IMR-90 (cell line): ENCODE measurements around the gene C1orf52. TPM values are rescaled to one million over a fixed set of nuclear protein-coding genes. Genes with fewer than 3 reads are reported as not detected.
A peak's percentile ranks its signal among the peaks of the same experiment; 100 is the strongest.
"Not testable (repeated sequence)": the region's sequence is repeated elsewhere in the genome, so short reads cannot be mapped to it uniquely, and the experiment has no call there.

ENCODE experiments used
- ATAC-seq: fragments of 200-7000 bp; cut with Tn5 transposase; 2 replicates; pipeline ENCODE4 v1.9.1; 2020; ENCODE audit warnings: low read depth, mild to moderate bottlenecking, moderate library complexity
- BruUV-seq: library from RNA; stranded (reverse); fragments of 400-500 nt; replicated peaks from 2 replicates; lab custom pipeline; 2021; lab: Mats Ljungman, UMichigan
- CTCF ChIA-PET: fragments of 300-600 bp; formaldehyde crosslinking; extraction: SDS; loops from one replicate; lab custom pipeline; 2021; ENCODE audit warnings: antibody characterized with exemption; lab: Yijun Ruan, JAX
- POLR2A ChIA-PET: fragments of 300-600 bp; sonication (Branson Sonifier 250); formaldehyde crosslinking; loops from one replicate; lab custom pipeline; 2022; ENCODE audit warnings: antibody characterized with exemption; ENCODE audit not compliant: unreplicated experiment; lab: Charles Lee
- DNase-seq: peaks from one replicate; pipeline ENCODE4 v3.0.0; 2013
- H2AFZ ChIP-seq: replicated peaks from 2 replicates; pipeline ENCODE3; 2013; ENCODE audit warnings: low read length, mild to moderate bottlenecking; ENCODE audit not compliant: poor library complexity
- H2AK5ac ChIP-seq: 2 replicates; pipeline ENCODE4 v1.6.1; 2013; ENCODE audit warnings: low read depth, low read length, inconsistent platforms
- H2AK9ac ChIP-seq: replicated peaks from 2 replicates; pipeline ENCODE3; 2013; ENCODE audit warnings: mild to moderate bottlenecking, low read depth, low read length, moderate library complexity; ENCODE audit not compliant: poor library complexity
- H2BK120ac ChIP-seq: 2 replicates; pipeline ENCODE4 v1.6.1; 2013; ENCODE audit warnings: low read depth, low read length, inconsistent platforms
- H2BK15ac ChIP-seq: 3 replicates; pipeline ENCODE4 v1.6.1; 2013; ENCODE audit warnings: low read depth, low read length, inconsistent platforms
- H2BK20ac ChIP-seq: 2 replicates; pipeline ENCODE4 v1.6.1; 2013; ENCODE audit warnings: low read depth, mild to moderate bottlenecking, inconsistent platforms, low read length, moderate library complexity
- H2BK5ac ChIP-seq: 2 replicates; pipeline ENCODE4 v1.6.1; 2013; ENCODE audit warnings: mild to moderate bottlenecking, low read depth, low read length, inconsistent platforms; ENCODE audit not compliant: poor library complexity, severe bottlenecking
- H3K14ac ChIP-seq: replicated peaks from 2 replicates; pipeline ENCODE4 v1.6.1; 2013; ENCODE audit warnings: low read depth, low read length, inconsistent platforms
- H3K18ac ChIP-seq: 2 replicates; pipeline ENCODE4 v1.6.1; 2013; ENCODE audit warnings: low read depth, low read length, control low read depth
- H3K23ac ChIP-seq: 2 replicates; pipeline ENCODE4 v1.6.1; 2013; ENCODE audit warnings: low read depth, low read length, inconsistent platforms
- H3K27ac ChIP-seq: 2 replicates; pipeline ENCODE4 v1.5.1; 2013; ENCODE audit warnings: mild to moderate bottlenecking, control low read depth, low read length; ENCODE audit not compliant: insufficient read depth
- H3K27me3 ChIP-seq: 2 replicates; pipeline ENCODE4 v1.6.1; 2013; ENCODE audit warnings: low read length; ENCODE audit not compliant: control insufficient read depth, insufficient read depth
- H3K36me3 ChIP-seq: 2 replicates; pipeline ENCODE4 v1.6.1; 2013; ENCODE audit warnings: low read length, mixed read lengths; ENCODE audit not compliant: control insufficient read depth, insufficient read depth
- H3K4ac ChIP-seq: 2 replicates; pipeline ENCODE4 v1.6.1; 2013; ENCODE audit warnings: low read depth, low read length, inconsistent platforms
- H3K4me1 ChIP-seq: 2 replicates; pipeline ENCODE4 v1.6.1; 2013; ENCODE audit warnings: low read length, mixed read lengths; ENCODE audit not compliant: control insufficient read depth, insufficient read depth
- H3K4me2 ChIP-seq: 2 replicates; pipeline ENCODE4 v1.6.1; 2013; ENCODE audit warnings: low read depth, mild to moderate bottlenecking, control low read depth, low read length, moderate library complexity
- H3K4me3 ChIP-seq: 2 replicates; pipeline ENCODE4 v1.5.1; 2013; ENCODE audit warnings: low read depth, mild to moderate bottlenecking, control low read depth, low read length, moderate library complexity; ENCODE audit not compliant: insufficient read depth
- H3K56ac ChIP-seq: 2 replicates; pipeline ENCODE4 v1.6.1; 2013; ENCODE audit warnings: low read length, inconsistent platforms; ENCODE audit not compliant: insufficient read depth; ENCODE audit errors: extremely low read depth
- H3K79me1 ChIP-seq, 2 experiments: 2 replicates each; pipeline ENCODE4 v1.6.1; 2013; ENCODE audit warnings: low read length in 2 of 2, inconsistent platforms in 1 of 2, low read depth in 1 of 2
- H3K9ac ChIP-seq: 2 replicates; pipeline ENCODE4 v1.6.1; 2013; ENCODE audit warnings: low read depth, low read length, control low read depth
- H3K9me1 ChIP-seq: 2 replicates; pipeline ENCODE4 v1.6.1; 2013; ENCODE audit warnings: low read length, inconsistent platforms; ENCODE audit not compliant: insufficient read depth
- H3K9me3 ChIP-seq: 2 replicates; pipeline ENCODE4 v1.6.1; 2013; ENCODE audit warnings: low read length; ENCODE audit not compliant: control insufficient read depth, insufficient read depth
- H4K20me1 ChIP-seq: 2 replicates; pipeline ENCODE4 v1.6.1; 2013; ENCODE audit warnings: low read length, inconsistent platforms; ENCODE audit not compliant: insufficient read depth
- H4K5ac ChIP-seq: 2 replicates; pipeline ENCODE4 v1.6.1; 2013; ENCODE audit warnings: mild to moderate bottlenecking, low read depth, low read length, control low read depth
- H4K8ac ChIP-seq, 2 experiments: 2 replicates each; pipeline ENCODE4 v1.6.1; 2013; ENCODE audit warnings: low read depth in 2 of 2, low read length in 2 of 2, control low read depth in 1 of 2, inconsistent platforms in 1 of 2
- H4K91ac ChIP-seq: 2 replicates; pipeline ENCODE4 v1.6.1; 2013; ENCODE audit warnings: low read depth, low read length, inconsistent platforms; ENCODE audit not compliant: insufficient read depth
- CEBPB ChIP-seq: IDR thresholded peaks from 2 replicates; pipeline ENCODE4 v1.6.1; 2012; ENCODE audit warnings: low read depth, low read length, improper control_type of control experiment
- CTCF ChIP-seq: conservative IDR thresholded peaks from 2 replicates; pipeline ENCODE4 v1.5.1; 2012; ENCODE audit warnings: mild to moderate bottlenecking, low read depth, low read length, improper control_type of control experiment
- SMC3 ChIP-seq: fragments of 150-350 bp; IDR thresholded peaks from 2 replicates; pipeline ENCODE4 v1.6.1; 2016; ENCODE audit warnings: low read depth, mild to moderate bottlenecking, antibody characterized with exemption, low read length, moderate library complexity
- WGBS, 2 experiments: methylation state at CpG; one replicate each; pipeline versions ENCODE4 v1.1.5 to v1.1.7; 2013; ENCODE audit warnings: missing lambda C conversion rate in 2 of 2; ENCODE audit not compliant: insufficient read length in 1 of 2; ENCODE audit errors: extremely low coverage in 2 of 2; 5-methylcytosine and 5-hydroxymethylcytosine counted together
- dilution Hi-C: fragments of 300-500 bp; cut with HindIII; formaldehyde crosslinking; loops from one replicate; pipeline ENCODE4 v1.14.3; 2018; ENCODE audit warnings: low sequenced_read_pairs; ENCODE audit not compliant: unreplicated experiment
- in situ Hi-C: fragments of 300-500 bp; cut with MboI; formaldehyde crosslinking; loops from 3 replicates; pipeline ENCODE4 v1.14.3; 2019; ENCODE audit warnings: low sequenced_read_pairs, inconsistent platforms, mixed read lengths
- intact Hi-C: fragments of 100-400 bp; cut with micrococcal nuclease; formaldehyde crosslinking; loops from 2 replicates; pipeline ENCODE4 v1.10.0; 2022
- polyA plus RNA-seq, 3 experiments: library from polyadenylated mRNA; depleted of rRNA; stranded (reverse); fragments of >200 nt; gene quantifications; 2 replicates each; pipeline ENCODE4 v1.2.3, GENCODE V29; 2012; ENCODE audit warnings: low replicate concordance in 1 of 3
- total RNA-seq: library from RNA; depleted of rRNA; stranded (reverse); fragments of >200 nt; gene quantifications from 2 replicates; pipeline ENCODE4 v1.2.3, GENCODE V29; 2012

C1orf52 gene
- total and polyA plus RNA-seq, 2 of the 4 experiments (the other 2 are of a cell fraction): 16.3 to 33.5 TPM

GRCh38 chr1:85258536-85259117 is 835 bp downstream of the C1orf52 start:
- Histone ChIP-seq H2BK5ac (peak overlapping the region; percentile 32), H3K36me3 (peaks cover 6% of the 10 kb centered on the region), H3K79me1 (peaks cover 12 to 22% of the 10 kb centered on the region in 2 experiments), H3K23ac (peak overlapping the region; percentile 13; the same call in 1 of the 2 replicates), H4K20me1 (peaks cover 13% of the 10 kb centered on the region; the same call in 1 of the 2 replicates), H3K4me3 (peak overlapping the region; percentile 83), H3K4me2 (peak overlapping the region; percentile 99), H3K14ac (peak overlapping the region; percentile 68; the same call in 1 of the 2 replicates), H2AK9ac (peak overlapping the region; percentile 88), H3K9me3 (no peaks in the 10 kb centered on the region), H2BK20ac (no peak overlapping the region), H4K91ac (no peak overlapping the region), H3K56ac (no peak overlapping the region; the same call in 1 of the 2 replicates), H3K9ac (peak overlapping the region; percentile 96), H2BK15ac (no peak overlapping the region), H3K4ac (peak overlapping the region; percentile 34; the same call in 1 of the 2 replicates), H2AFZ (peak overlapping the region; percentile 97), H2AK5ac (0 out of 2 replicates have a peak overlapping the region, but pooled peaks have one; percentile 90), H4K8ac (no peak overlapping the region; a peak in 1 of 4 replicates), H3K18ac (no peak overlapping the region), H3K27ac (peak overlapping the region; percentile 85), H2BK120ac (no peak overlapping the region), H4K5ac (no peak overlapping the region), H3K4me1 (peaks cover 3% of the 10 kb centered on the region; the same call in 1 of the 2 replicates), H3K9me1 (0 out of 2 replicates have a peak, but pooled peaks cover 2% of the 10 kb centered on the region), H3K27me3 (no peaks in the 10 kb centered on the region)
- CTCF ChIA-PET: interaction anchor here (0.6 to 3.1 kb wide), 15 partner anchors 10 to 1134 kb away, joined by 3 to 38 read pairs (median 4); partner anchors contain the start of gene BCL10
- POLR2A ChIA-PET: interaction anchor here (0.9 kb wide), 1 partner anchor 55 kb away, joined by 4 read pairs; no protein-coding TSS in a partner anchor
- dilution Hi-C loops: no loop called here
- in situ Hi-C loops: loop anchor here (5.0 kb wide), 1 partner anchor 311 kb away; no protein-coding TSS in a partner anchor
- ATAC-seq (peak; percentile 6), DNase-seq (no peak)
- TF ChIP-seq CTCF (peak; percentile 15; the same call in 1 of the 2 replicates), CEBPB (0 out of 2 replicates have a peak, but pooled peaks have one; percentile 8), SMC3 (no peak)
- intact Hi-C loops: loop anchor here (1.0 to 2.0 kb wide), 3 partner anchors 58 to 313 kb away; partner anchors contain the start of gene SYDE2
- WGBS, 2 experiments: 4% methylated on average over 9 of the region's 19 CpGs; no CpG with 5 or more reads in 1 of the 2 experiments
- TSS peak; percentile 29 for BruUV-seq

GRCh38 chr1:85249042-85249441 is 10.4 kb downstream of the C1orf52 start:
- H3K56ac ChIP-seq, H3K9me1 ChIP-seq, H2BK5ac ChIP-seq, H2BK15ac ChIP-seq, H3K27me3 ChIP-seq, H3K9ac ChIP-seq, H3K4me3 ChIP-seq, H2AK9ac ChIP-seq, H3K9me3 ChIP-seq, dilution Hi-C loops, H3K4me2 ChIP-seq, H4K20me1 ChIP-seq, H3K4ac ChIP-seq, H3K23ac ChIP-seq, POLR2A ChIA-PET, DNase-seq, H3K14ac ChIP-seq, H3K79me1 ChIP-seq, H2BK120ac ChIP-seq, BruUV-seq, H2AFZ ChIP-seq, H3K36me3 ChIP-seq, H4K91ac ChIP-seq, intact Hi-C loops, H3K27ac ChIP-seq, in situ Hi-C loops, H4K8ac ChIP-seq, H3K18ac ChIP-seq, H2AK5ac ChIP-seq, H2BK20ac ChIP-seq, ATAC-seq, H4K5ac ChIP-seq: not testable (repeated sequence)
- WGBS, 2 experiments: no CpG with 5 or more reads among the region's 3 CpGs
- peaks cover 13% of the 10 kb centered on the region for H3K4me1 ChIP-seq
- CTCF ChIA-PET: interaction anchor here (0.7 kb wide), 1 partner anchor 363 kb away, joined by 3 read pairs; no protein-coding TSS in a partner anchor
